HG03064 (cell line): ENCODE results near the gene TLE7.

ENCODE experiments used
- ATAC-seq: cut with Tn5 transposase; IDR thresholded peaks from one replicate; pipeline ENCODE4 v1.9.1; 2021; ENCODE audit warnings: low read depth; ENCODE audit not compliant: unreplicated experiment

The TLE7 gene

DNA sequence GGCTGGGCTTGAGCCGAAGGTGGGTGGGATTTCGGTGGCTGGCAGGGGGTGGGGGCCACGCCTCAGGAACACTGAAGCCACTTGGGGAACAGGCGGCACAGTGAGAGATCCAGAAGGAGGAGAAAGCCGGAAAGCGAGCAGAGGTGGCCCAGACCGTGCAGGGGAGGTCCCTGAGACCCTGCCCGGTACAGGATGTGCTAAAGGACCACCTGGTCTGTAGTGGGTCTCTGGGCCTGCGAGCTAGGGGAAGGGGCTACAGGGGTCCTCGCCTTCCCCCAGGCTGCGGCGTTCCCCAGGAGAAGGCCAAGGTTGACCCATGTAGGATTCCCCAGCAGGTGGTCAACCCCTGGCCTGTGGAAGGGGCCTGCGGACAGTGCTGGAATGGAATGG is at the start of gene TLE7:
TLE7 (minus strand) TSS at position 4 of the 390 bp plus-strand sequence. CDS start 8,730 bp downstream, outside the sequence.
- no peak for ATAC-seq

DNA sequence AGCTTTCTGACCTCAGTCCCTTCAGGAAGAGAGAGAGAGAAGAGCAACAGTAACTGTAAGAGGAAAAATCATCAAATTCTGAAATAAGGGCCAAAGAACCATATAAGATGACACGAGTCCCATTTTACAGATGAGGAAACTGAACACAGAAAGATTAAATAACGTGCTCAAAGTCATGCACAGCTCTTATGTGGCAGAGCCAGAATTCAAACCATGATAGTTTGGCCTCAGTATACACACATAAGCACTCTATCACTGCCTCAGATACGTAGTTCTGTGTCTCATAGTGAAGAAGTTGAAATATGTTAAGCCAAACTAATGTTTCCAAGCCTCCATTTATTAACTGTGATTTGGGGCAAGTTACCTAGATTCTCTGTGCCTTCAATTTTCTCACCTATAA is 49.2 kb upstream of the TLE7 start:
- no peak for ATAC-seq

DNA sequence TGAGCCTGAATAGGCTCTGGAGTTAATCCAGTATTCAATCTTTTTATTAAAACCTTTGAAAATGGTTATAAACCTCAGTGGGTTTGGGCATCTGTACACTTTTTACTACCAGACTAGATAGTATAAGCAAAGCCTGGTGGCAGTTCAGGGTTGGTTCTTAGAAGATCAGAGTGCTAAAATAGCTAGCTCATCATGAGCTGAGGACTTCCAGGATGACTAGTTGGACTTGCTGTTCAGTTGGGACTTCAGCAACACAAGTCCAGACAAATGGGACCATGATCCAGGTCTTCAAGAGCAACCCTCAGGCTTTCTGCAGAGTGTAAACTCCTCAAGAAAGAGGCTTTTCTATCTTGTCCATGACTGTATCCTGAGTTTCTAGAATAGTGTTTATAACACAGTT is 48.5 kb upstream of the TLE7 start:
- no peak for ATAC-seq

DNA sequence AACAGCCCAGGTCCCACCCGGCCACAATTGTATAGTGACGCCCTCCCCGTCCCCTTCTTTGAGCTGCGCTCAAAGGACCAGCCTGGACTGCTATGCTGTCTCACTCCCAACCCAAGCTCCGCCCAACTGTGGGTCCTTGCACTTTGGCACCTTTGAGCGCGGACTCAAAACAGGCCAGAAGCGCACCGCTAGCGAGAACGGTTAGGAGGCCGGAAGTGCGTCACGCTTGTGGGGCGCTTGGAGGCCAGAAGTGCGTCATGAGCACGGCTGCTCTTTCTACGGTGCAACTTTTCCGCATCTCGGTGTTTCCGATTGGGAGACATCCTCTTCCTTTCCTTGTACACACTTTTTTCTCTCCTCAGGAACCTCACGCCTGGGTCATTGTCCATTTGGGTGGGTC is 47.3 kb upstream of the TLE7 start, which contains the start of gene ZNF19:
ZNF19 (minus strand) TSS at position 203 of the 400 bp plus-strand sequence. CDS start 7,210 bp downstream, outside the sequence.
- ATAC-seq = no peak

DNA sequence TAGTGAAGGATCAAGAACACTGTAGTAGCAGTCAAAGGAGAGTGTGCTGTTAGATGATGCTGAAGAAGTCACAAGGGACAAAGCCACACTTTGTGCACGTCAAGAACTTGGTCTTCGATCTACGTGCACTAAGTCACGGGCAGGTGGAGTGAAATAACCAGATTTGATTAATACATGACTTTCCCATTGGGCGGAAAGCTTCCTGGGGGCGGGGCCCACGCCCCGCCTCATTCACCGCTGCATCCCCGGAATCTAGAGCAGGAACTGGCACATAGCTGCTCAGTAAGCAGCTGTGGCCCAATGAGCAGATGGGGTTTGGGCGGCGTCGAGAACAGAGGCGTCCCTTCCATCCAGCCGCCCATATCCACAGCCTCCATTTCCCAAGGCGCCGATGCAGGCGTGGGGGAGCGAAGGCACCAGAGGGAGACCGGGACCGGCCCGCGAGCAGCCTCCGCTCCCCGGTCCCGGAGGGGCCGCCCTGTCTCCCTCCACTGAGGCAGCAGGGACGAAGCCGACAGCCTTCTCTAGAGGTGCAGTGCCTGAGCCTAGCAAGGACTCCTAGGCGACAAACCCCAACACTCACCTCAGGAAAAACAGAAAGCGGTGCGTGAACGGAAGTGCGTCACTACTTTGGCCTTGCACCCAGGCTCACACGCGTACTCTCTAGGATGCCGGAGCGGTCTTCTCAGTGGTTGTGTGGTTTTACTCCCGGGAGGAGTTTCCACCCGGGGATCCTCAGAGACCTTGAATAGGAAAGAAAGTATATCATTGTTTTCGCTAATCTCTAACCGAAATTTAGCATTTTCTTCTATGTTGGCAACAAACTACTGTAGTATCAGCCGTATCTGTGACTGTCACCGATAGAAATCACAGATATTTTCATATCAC is 42.4 kb upstream of the TLE7 start:
- ATAC-seq = peak; percentile 92

DNA sequence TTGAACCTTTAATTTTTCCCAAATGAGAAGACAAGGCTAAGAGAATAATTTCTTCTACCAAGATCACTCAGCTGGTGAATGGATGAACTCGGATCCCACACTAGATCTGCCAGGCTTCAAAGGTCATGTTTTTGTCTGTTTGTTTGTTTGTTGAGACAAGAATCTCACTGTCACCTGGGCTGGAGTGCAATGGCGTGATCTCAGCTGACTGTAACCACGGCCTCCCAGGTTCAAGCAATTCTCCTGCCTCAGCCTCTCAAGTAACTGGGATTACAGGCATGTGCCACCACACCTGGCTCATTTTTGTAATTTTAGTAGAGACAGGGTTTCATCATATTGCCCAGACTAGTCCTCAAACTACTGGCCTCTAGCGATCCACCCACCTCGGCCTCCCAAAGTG is 40.7 kb upstream of the TLE7 start:
- ATAC-seq = no peak

DNA sequence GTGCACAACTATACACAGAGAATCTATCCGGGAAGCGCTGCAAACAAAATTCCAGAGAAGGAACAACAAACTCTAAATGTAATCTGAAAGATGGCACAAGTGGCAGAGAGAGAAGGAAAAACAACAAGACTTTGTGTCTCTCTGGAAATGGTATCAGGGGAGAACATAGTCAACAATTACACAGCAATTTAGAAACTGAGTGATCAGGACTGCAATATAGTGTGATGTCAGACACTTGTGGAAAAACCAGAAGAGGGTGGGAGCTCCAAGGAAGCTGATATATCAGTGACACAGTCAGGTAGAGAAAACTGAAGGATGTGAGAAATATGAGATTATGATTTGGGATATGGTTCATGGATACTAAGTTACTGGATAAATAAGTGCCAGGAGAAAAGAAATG is 39.1 kb upstream of the TLE7 start:
- no peak for ATAC-seq

DNA sequence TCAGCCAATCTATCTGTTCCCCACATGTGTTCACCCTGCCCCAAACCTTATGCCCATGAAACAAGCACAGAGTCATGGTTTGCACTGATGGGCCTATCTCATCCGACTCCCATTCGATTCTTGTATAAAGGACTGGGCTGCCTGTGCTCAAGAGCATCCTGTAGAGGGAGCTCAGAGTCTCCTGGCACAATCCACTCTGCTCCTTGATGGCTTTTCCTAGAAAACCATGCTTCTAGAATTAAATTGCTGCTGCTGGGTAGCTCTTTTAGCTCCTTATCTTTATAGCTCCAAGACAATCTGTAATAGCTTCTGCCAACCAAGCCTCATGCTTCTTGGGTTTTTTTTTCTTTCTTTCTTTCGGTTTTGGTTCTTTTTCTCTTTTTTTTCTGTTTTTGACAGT is 37.6 kb upstream of the TLE7 start:
- no peak for ATAC-seq

DNA sequence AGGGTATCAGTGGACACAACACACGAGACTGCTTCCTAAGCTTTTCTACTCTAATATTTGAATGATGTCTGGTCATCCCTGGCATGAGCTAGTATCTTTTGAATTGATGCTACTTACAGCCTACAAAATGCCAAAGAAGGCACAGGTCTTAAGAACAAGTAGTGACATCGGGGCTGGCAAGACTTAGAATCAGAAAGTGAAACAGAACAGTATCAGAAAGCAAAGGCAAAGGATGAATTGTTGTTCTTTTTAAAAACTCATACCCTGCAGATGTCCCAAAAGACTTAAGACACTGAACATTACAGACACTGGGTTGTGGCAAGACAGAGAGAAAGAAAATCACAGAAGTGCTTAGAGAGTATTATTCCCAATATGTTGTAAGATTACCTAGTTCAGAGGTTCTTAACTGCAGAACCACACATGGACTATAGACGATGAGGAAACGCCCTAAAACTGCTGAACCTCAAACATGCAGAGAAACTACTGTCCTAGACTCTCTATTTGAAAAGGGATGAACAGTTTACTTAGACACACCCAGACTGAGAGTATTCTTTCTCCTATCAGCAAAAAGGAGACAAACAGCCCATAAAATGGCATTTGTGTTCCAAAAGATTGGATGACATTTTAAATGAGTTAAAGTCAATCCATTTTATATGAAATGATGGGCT is 34.7 kb upstream of the TLE7 start:
- ATAC-seq = no peak

DNA sequence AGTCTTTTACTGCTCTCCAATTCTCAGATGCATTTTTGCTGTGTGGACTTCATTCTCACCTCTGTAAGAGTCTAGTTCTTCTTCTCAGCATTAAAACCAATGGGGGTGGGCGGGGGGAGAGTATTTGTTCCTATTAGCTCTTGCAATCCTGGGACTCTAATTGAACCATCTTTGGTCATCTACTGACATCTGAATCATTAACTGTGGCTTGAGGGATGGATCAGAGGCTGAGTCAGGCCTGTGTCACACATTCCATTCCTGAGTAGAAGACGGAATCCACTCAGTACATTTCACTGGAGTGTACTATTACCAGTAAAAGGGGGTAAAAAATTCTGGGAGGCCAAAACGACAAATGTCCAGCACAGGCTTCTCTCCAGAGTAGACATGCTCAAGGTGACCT is 33.0 kb upstream of the TLE7 start:
- ATAC-seq = no peak

DNA sequence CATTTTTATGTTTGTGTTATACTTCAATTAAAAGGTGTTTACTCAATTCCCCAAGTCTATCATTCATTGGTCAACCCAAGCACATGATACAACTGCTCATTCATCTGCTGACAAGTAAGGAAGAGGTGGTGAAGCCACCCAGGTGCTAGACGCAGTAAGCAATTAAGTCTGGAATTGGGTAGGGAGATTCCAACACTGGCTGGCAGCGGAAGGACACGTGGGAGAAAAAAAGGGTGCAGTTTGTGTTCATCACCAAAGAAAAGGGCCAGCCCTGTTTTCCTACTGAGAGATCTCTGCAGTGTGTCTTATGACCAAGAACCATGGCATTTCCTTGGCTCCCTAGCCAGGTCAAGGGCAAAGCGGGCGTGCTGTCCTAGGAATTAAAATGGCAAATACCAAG is 32.0 kb upstream of the TLE7 start:
- ATAC-seq = no peak

DNA sequence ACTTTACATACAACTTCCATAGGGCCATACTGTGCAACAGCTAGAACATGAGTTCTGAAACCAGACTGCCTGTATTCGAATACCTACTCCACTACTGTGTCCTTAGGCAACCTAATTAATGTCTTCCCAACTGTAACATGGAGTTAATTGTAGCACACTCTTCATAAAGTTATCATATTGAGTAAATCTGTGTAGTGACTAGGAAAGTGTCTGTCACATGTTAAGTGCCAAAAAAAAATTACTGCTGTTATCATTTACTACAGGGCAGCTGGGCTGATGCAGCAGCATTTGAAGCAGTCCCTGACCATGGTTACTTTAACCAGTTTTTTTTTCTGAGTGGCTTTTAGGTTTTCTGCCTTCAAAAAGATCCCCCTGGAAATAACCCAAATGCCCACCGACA is 31.1 kb upstream of the TLE7 start:
- no peak for ATAC-seq

DNA sequence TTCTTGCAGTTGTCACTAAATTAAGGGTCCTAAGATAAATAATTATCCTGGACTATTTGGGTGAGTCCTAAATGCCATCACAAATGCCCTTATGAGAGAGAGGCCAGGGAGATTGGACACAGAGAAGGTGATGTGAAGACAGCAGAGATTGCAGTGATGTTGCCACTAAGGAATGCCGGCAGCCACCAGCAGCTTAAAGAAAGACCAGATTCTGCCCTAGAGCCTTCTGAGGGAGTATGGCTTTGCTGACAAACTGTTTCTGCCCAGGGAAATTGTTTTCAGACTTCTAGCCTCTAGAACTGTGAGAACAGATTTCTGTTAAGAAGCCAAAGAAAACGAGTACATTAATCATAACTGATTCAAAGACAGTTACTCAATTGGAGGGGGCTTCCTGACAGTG is 30.2 kb upstream of the TLE7 start:
- no peak for ATAC-seq

DNA sequence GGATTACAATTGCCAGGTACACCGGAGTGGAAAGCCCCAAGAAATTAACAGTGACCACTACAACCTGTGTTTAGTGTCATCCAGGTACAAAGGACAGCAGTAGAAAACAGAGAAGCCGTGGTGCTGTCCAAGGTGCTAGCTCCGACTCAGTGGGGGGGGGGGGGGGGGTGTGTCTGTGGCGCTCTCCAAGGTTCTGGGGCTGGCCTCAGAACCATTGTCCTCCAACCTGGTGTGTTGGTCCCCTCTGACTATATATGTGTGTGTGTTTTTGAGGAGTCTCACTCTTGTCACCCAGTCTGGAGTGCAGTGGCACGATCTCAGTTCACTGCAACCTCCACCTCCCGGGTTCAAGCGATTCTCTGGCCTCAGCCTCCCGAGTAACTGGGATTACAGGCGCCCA is 26.0 kb upstream of the TLE7 start:
- no peak for ATAC-seq

DNA sequence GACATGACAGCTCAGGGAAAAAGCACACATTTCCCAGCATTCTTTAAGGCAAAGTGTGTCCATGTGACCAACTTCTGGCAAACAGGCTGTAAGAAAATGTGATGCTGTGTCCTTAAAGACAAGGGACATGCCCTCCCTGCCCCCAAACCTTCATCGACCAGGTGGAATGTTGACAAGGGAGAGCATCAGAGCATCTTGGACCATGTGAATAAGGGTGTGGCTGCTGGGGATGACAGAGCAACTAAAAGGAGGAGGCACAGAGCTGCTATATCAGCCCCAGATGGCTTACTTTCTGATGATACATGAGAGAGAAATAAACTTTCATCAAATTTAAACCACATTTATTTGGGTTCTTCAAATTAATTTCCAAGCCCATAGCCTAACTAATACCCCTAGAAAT is 22.4 kb upstream of the TLE7 start:
- ATAC-seq = no peak

DNA sequence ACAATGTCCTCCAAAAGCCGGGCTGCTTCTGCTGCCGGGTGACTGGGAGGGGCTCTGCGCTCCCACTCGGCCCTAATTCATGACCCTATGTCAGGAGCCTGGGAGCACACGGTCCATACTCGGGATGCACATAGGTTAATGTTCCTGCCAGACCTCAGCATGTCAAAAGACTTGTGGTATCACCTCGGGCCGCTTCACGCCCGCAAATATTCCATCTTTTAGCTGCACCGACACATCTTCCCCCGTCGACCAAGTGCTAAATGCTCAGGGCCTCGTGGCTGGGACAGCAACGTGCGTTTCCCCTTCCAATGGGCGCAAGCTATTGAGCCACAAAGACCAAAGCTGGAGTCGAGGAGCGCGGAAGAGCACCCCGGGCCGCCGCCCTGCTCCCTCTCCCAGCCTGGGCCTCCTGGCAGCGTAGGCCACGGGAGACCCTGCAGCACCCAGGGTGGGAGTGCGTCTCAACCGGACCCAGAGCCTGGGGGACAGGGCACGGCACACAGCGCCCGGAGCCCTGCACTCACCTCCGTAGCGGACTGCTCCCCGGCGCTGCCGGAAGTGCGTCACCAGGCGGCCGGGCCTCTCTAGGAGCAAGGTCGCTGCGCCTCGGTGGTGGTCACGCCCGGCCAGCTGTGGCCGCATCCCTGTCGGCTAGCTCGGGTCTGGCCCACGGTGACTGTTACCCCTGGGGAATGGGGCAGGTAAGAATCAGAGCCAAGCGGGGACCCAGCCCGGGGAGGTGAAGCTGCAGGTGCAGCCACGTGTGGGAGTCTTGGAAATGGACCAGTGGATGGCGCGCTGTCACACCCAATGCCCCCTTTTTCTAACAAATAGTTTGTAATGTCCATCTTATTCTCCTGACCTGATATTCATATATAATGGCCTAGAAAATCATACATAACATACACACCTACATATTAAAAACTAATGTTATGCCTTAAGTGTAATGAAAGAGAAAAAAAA is 20.1 kb upstream of the TLE7 start, which contains the start of gene ZNF23:
ZNF23 (minus strand) TSS at position 562 of the 963 bp plus-strand sequence. CDS start 5,451 bp downstream, outside the sequence.
- ATAC-seq = peak; percentile 95

DNA sequence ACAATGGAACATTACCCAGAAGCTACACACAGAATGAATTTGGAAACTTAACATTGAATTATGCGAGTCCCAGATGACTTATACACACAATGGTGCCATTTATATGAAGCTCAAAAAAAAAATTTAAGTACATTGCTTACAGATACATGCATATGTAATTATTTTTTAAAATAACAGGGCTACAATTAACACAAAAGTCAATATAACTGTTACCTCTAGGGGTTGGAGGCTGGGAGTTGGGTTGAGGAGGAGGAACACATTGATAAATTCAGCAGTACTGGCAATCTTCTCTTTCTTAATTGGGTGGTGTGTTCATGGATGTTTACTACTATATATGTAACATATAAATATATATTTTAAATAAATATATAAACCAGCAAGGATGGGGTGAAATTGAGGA is 19.1 kb upstream of the TLE7 start:
- no peak for ATAC-seq

DNA sequence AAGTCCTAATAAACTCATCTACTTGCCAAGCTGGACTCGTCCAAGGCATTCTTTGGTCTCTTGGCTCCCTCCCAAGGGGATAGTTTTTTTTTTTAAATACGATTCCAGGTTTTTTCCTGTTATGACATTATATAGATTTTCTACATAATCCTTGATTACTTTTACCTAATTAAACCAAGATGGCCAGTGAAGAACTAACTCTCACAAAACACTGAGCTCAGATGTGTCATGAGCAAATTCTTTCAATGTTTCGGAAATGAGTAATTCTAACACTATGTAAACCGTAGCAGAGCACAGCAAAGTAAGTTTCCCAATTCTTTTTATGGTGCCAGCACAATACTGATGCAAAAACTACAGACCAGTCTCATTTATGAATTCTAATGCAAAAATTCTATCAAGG is 18.4 kb upstream of the TLE7 start:
- ATAC-seq = no peak

DNA sequence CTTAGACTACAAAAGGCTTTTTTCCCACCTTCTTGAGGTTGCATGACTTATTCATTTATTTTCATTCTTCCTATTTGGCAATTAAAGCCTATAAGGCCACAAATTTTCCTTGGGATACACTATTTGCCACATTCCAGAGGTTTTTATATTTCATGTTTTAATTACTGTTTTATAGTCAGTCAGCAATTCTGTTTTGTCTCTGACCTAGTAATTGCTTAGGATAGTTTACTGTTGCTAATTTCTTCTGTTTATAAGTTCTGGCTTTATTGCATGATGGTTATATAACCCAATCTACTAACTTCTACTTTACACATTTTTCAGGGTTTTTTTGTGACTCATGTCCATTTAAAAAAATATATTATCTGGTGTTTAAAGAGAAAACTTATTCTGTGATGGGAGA is 17.7 kb upstream of the TLE7 start:
- ATAC-seq = no peak

DNA sequence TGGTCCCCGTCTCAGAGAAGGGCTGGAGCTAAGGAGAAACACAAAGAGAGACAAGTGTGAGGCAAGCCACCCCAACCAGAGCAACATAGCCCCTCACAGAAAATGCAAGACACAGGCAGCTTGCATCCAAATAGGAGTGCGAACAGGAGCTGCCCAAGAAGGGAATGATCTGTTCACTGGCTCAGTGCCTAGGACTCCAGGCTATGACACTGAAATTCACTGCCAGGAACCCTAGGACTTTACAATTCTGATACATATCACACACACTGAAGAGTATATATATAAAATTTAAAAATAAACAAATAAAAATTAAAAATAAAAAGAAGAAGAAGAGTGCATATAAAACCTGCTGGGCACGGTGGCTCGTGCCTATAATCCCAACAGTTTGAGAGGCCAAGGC is 14.9 kb upstream of the TLE7 start:
- no peak for ATAC-seq

DNA sequence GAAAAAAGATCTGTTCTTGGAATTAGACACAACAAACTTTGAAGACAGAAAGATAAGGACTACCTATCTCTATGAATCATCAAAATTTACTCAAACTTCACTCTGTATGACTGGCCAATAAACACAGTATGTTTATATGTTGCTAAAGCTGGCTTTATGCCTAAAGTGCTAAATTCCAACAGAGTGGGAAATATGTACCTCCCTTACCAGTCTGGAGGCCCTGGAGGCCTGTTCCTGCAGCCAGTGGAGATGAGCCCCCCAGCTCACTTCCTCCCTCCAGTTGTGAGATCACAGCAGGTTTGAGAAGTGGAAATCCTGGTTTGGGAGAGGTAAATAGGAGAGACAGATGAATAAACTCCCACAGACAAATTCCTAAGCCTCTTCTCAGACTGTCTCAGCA is 11.2 kb upstream of the TLE7 start:
- ATAC-seq = no peak
